ENCODE measurements around the gene CLEC1B.
"Not testable (repeated sequence)": the region's sequence is repeated elsewhere in the genome, so short reads cannot be mapped to it uniquely, and the experiment has no call there.

The CLEC1B gene

DNA sequence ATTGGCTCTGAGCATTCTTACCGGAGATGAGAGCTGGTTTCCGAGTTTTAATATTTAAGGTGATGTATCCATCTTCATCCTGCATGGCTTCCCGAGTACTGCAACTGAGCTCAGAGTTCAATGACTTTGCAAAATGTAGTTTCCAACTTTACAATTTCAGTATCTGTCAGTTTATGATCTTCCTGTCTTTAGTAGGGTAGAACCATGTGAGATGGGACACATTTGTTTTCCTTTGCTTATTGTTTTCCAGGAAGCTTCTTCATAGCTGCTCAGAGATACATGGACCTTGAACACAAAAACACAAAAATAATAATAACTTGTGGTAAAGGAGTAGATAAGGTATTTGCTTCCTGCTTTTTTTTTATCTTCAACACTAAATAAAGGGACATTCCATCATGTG is at the start of gene CLEC1B:
TSS of gene CLEC1B (minus strand) at position 106 of the 400 bp plus-strand sequence. CDS start at position 85, 21 bp downstream.
- Histone ChIP-seq H2AFZ (ENCODE audit: low read length, unreplicated experiment) (no peak within 1 kb of the TSS), H3K4me1 (ENCODE audit: control insufficient read depth, insufficient read depth, low read length, unreplicated experiment) (no peaks in the 10 kb centered on the region), H3K4me3 (ENCODE audit: low read depth, low read length) (no peak within 1 kb of the TSS), H3K27me3 (ENCODE audit: insufficient read depth, low read length) (peaks cover 58% of the 10 kb centered on the region), H3K27ac (ENCODE audit: low read depth, low read length) (no peak within 1 kb of the TSS), H3K36me3 (ENCODE audit: insufficient read depth, low read length) (no peaks in the 10 kb centered on the region), H3K79me2 (ENCODE audit: control insufficient read depth, insufficient read depth, low read length, unreplicated experiment) (no peaks in the 10 kb centered on the region)

DNA sequence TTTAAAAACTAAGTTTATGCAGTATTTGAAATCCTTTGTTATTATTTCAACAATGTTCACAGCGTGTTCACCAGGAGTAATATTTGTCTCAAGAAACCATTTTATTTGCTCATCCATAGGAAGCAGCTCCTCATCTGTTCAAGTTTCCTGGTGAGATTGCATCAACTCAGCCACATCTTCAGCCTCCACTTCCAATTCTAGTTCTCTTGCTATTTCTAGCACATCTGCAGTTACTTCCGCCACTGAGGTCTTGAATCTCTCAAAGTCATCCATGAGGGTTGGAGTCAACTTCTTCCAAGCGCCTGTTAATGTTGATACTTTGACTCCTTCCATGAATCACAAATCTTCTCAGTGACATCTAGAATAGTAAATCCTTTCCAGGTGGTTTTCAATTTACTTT is 49.6 kb upstream of the CLEC1B start:
- Histone ChIP-seq H3K79me2 (ENCODE audit: control insufficient read depth, insufficient read depth, low read length, unreplicated experiment) (no peaks in the 10 kb centered on the region), H3K27ac (ENCODE audit: low read depth, low read length) (no peak overlapping the region), H3K36me3 (ENCODE audit: insufficient read depth, low read length) (no peaks in the 10 kb centered on the region), H3K27me3 (ENCODE audit: insufficient read depth, low read length) (peaks cover 74% of the 10 kb centered on the region), H3K4me1 (ENCODE audit: control insufficient read depth, insufficient read depth, low read length, unreplicated experiment) (no peaks in the 10 kb centered on the region), H2AFZ (ENCODE audit: low read length, unreplicated experiment) (no peak overlapping the region), H3K4me3 (ENCODE audit: low read depth, low read length) (no peak overlapping the region)

DNA sequence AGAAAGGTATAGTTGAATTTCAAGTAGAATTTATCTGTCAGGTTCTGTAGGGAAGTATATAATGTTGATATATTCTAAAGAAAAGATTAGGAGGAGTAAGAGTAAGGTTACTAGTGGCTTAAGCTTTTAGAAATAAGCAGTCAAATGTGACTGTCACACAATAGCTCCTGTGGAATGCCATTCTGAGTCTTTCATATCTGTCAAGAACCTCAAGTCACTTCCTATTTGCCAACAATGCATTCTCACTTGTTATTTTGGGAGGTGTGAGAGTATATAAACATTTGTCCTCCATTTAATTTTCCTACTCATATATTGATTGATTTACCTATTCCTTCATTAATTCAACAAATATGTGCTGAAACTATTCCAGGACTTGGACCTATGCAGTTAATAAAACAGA is 43.2 kb upstream of the CLEC1B start:
- Histone ChIP-seq H3K4me1 (ENCODE audit: control insufficient read depth, insufficient read depth, low read length, unreplicated experiment) (no peaks in the 10 kb centered on the region), H3K4me3 (ENCODE audit: low read depth, low read length) (no peak overlapping the region), H3K79me2 (ENCODE audit: control insufficient read depth, insufficient read depth, low read length, unreplicated experiment) (no peaks in the 10 kb centered on the region), H3K27me3 (ENCODE audit: insufficient read depth, low read length) (peaks cover 58% of the 10 kb centered on the region), H3K36me3 (ENCODE audit: insufficient read depth, low read length) (no peaks in the 10 kb centered on the region), H2AFZ (ENCODE audit: low read length, unreplicated experiment) (no peak overlapping the region), H3K27ac (ENCODE audit: low read depth, low read length) (no peak overlapping the region)

DNA sequence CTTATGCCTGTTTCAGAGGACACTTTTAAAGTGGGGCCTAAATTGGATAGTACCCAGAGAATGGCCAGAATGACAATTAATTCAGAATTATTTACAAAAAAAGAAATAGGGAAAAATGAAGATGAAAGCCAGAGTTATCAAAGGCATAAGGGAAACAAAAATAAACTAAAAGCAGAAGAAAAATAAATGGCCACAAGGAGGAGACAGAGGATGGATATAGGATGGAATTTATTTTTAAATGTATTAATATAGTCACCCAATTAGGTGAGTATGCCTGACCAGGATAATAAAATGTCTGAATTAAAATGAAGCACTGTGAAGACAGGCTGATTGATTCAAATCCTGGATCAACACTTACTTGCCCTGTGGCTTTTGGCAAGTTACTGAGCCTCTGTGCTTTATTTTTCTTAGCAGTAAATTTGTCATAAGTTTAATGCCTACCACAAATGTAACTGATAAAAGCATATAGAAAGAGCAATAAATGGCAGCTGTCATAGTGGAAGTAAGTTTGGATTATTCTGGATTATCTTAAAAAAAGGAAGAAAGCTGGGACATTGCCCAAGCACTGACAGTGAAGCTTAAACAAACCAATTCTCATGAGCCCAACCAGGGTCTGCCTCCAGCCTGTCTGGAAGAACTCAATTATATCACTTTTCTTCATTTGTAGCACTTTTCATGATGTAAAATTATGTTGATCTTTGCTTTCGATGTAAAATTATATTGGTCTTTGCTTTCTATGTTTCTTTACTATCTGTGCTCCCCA is 35.0 kb upstream of the CLEC1B start:
- Histone ChIP-seq H3K79me2 (ENCODE audit: control insufficient read depth, insufficient read depth, low read length, unreplicated experiment) (no peaks in the 10 kb centered on the region), H3K27ac (ENCODE audit: low read depth, low read length) (no peak overlapping the region), H3K36me3 (ENCODE audit: insufficient read depth, low read length) (no peaks in the 10 kb centered on the region), H2AFZ (ENCODE audit: low read length, unreplicated experiment) (no peak overlapping the region), H3K4me3 (ENCODE audit: low read depth, low read length) (no peak overlapping the region), H3K4me1 (ENCODE audit: control insufficient read depth, insufficient read depth, low read length, unreplicated experiment) (peaks cover 12% of the 10 kb centered on the region), H3K27me3 (ENCODE audit: insufficient read depth, low read length) (no peaks in the 10 kb centered on the region)

DNA sequence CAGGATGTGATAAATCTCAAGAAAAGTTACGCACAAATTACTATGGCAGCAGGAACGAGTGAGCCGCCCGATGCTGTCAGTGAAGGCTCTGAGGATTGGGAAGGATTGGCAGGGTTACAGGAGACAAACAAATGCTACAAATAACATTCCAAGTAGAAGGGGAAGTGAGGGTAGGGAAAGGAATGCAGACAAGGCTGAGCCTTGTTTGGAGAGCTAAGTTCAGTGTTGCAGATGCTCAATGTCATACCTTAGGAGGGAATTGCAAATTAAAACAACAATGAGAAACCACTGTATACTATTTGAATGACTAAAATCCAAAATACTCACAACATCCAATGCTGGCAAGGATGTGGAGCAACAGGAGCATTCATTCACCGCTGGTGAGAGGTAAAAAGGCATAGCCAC is 32.9 kb upstream of the CLEC1B start:
- peak overlapping the region; percentile 51 for H2AFZ ChIP-seq (ENCODE audit: low read length, unreplicated experiment)
- H3K79me2 ChIP-seq (ENCODE audit: control insufficient read depth, insufficient read depth, low read length, unreplicated experiment), result no peaks in the 10 kb centered on the region
- H3K4me3 ChIP-seq (ENCODE audit: low read depth, low read length), result no peak overlapping the region
- no peaks in the 10 kb centered on the region for H3K27me3 ChIP-seq (ENCODE audit: insufficient read depth, low read length)
- H3K36me3 ChIP-seq (ENCODE audit: insufficient read depth, low read length), result no peaks in the 10 kb centered on the region
- H3K4me1 ChIP-seq (ENCODE audit: control insufficient read depth, insufficient read depth, low read length, unreplicated experiment), result peaks cover 24% of the 10 kb centered on the region
- H3K27ac ChIP-seq (ENCODE audit: low read depth, low read length), result peak overlapping the region; percentile 72

DNA sequence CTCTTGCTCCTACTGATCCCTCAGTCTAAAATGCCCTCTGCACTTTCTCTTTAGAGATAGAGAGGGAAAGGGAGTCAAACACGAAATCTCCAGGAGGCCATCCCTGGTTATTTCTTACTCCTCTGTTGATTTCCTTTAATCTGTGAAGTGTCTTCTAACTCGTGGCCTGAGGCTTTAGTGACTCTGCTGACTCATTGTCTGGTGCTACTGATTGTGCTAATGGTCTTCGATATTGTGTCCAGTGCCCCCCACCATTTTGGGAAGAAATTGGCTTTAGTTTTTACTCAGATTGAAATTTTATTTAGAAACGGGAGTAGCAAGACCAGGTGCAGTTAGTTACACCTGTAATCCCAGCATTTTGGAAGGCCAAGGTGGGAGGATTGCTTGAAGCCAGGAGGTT is 32.4 kb upstream of the CLEC1B start:
- Histone ChIP-seq H2AFZ (ENCODE audit: low read length, unreplicated experiment) (peak overlapping the region; percentile 51), H3K79me2 (ENCODE audit: control insufficient read depth, insufficient read depth, low read length, unreplicated experiment) (no peaks in the 10 kb centered on the region), H3K4me3 (ENCODE audit: low read depth, low read length) (no peak overlapping the region), H3K4me1 (ENCODE audit: control insufficient read depth, insufficient read depth, low read length, unreplicated experiment) (peaks cover 24% of the 10 kb centered on the region), H3K27ac (ENCODE audit: low read depth, low read length) (peak overlapping the region; percentile 72), H3K27me3 (ENCODE audit: insufficient read depth, low read length) (no peaks in the 10 kb centered on the region), H3K36me3 (ENCODE audit: insufficient read depth, low read length) (no peaks in the 10 kb centered on the region)

GRCh38 chr12:10030446-10030845 is 31.5 kb upstream of the CLEC1B start, which contains the start of gene CLEC9A:
TSS of gene CLEC9A (plus strand) at chr12:10030682. CDS start at chr12:10052688, 22,006 bp downstream.
- H3K79me2 ChIP-seq (ENCODE audit: control insufficient read depth, insufficient read depth, low read length, unreplicated experiment), result no peaks in the 10 kb centered on the region
- H3K4me1 ChIP-seq (ENCODE audit: control insufficient read depth, insufficient read depth, low read length, unreplicated experiment), result peaks cover 24% of the 10 kb centered on the region
- no peaks in the 10 kb centered on the region for H3K27me3 ChIP-seq (ENCODE audit: insufficient read depth, low read length)
- H2AFZ ChIP-seq (ENCODE audit: low read length, unreplicated experiment), result peak within 1 kb of the TSS; percentile 51
- no peaks in the 10 kb centered on the region for H3K36me3 ChIP-seq (ENCODE audit: insufficient read depth, low read length)
- no peak within 1 kb of the TSS for H3K4me3 ChIP-seq (ENCODE audit: low read depth, low read length)
- peak within 1 kb of the TSS; percentile 72 for H3K27ac ChIP-seq (ENCODE audit: low read depth, low read length)

GRCh38 chr12:10027721-10028120 is 28.8 kb upstream of the CLEC1B start:
- Histone ChIP-seq H2AFZ (ENCODE audit: low read length, unreplicated experiment) (peak overlapping the region; percentile 57), H3K36me3 (ENCODE audit: insufficient read depth, low read length) (no peaks in the 10 kb centered on the region), H3K27ac (ENCODE audit: low read depth, low read length) (peak overlapping the region; percentile 52), H3K4me1 (ENCODE audit: control insufficient read depth, insufficient read depth, low read length, unreplicated experiment) (peaks cover 24% of the 10 kb centered on the region), H3K4me3 (ENCODE audit: low read depth, low read length) (no peak overlapping the region), H3K79me2 (ENCODE audit: control insufficient read depth, insufficient read depth, low read length, unreplicated experiment) (no peaks in the 10 kb centered on the region), H3K27me3 (ENCODE audit: insufficient read depth, low read length) (no peaks in the 10 kb centered on the region)

- Histone ChIP-seq H3K27ac (ENCODE audit: low read depth, low read length) (peak overlapping the region; percentile 52), H3K79me2 (ENCODE audit: control insufficient read depth, insufficient read depth, low read length, unreplicated experiment) (no peaks in the 10 kb centered on the region), H3K4me3 (ENCODE audit: low read depth, low read length) (no peak overlapping the region), H3K4me1 (ENCODE audit: control insufficient read depth, insufficient read depth, low read length, unreplicated experiment) (peaks cover 24% of the 10 kb centered on the region), H2AFZ (ENCODE audit: low read length, unreplicated experiment) (peak overlapping the region; percentile 57), H3K27me3 (ENCODE audit: insufficient read depth, low read length) (no peaks in the 10 kb centered on the region), H3K36me3 (ENCODE audit: insufficient read depth, low read length) (no peaks in the 10 kb centered on the region)
These were observed 28.4 kb upstream of the CLEC1B start for GRCh38 chr12:10027311-10027710.

DNA sequence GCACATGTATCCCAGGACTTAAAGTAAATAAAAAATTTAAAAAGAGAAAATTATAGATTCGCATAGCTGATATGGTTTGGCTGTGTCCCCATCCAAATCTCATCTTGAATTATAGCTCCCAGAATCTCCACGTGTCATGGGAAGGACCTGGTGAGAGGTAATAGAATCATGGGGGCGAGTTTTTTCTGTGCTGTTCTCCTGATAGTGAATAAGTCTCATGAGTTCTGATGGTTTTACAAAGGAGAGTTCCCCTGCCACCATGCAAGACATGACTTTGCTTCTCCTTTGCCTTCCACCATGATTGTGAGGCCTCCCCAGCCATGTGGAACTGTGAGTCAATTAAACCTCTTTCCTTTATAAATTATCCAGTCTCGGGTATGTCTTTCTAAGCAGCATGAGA is 27.7 kb upstream of the CLEC1B start:
- peaks cover 19% of the 10 kb centered on the region for H3K4me1 ChIP-seq (ENCODE audit: control insufficient read depth, insufficient read depth, low read length, unreplicated experiment)
- not testable (repeated sequence) for H3K79me2 ChIP-seq (ENCODE audit: control insufficient read depth, insufficient read depth, low read length, unreplicated experiment); H2AFZ ChIP-seq (ENCODE audit: low read length, unreplicated experiment); H3K27ac ChIP-seq (ENCODE audit: low read depth, low read length); H3K4me3 ChIP-seq (ENCODE audit: low read depth, low read length); H3K36me3 ChIP-seq (ENCODE audit: insufficient read depth, low read length); H3K27me3 ChIP-seq (ENCODE audit: insufficient read depth, low read length)

DNA sequence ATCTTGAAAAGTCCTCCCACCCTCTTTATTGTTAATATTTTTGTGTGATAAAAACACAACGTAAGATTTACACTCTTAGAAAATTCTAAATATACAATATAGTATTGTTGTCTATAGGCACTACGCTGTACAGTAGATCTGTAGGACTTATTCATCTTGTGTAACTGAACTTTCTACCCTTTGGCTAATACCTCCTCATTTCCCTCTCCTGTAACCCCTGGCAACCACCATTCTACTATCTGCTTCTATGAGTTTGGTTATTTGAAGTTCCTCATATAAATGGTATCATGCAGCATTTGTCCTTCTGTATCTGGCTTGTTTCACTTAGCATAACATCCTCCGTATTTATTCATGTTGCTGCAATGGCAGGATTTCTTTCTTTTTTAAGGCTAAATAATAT is 26.3 kb upstream of the CLEC1B start:
- Histone ChIP-seq H3K27me3 (ENCODE audit: insufficient read depth, low read length) (no peaks in the 10 kb centered on the region), H3K4me3 (ENCODE audit: low read depth, low read length) (no peak overlapping the region), H3K4me1 (ENCODE audit: control insufficient read depth, insufficient read depth, low read length, unreplicated experiment) (peaks cover 12% of the 10 kb centered on the region), H2AFZ (ENCODE audit: low read length, unreplicated experiment) (no peak overlapping the region), H3K27ac (ENCODE audit: low read depth, low read length) (no peak overlapping the region), H3K79me2 (ENCODE audit: control insufficient read depth, insufficient read depth, low read length, unreplicated experiment) (no peaks in the 10 kb centered on the region), H3K36me3 (ENCODE audit: insufficient read depth, low read length) (no peaks in the 10 kb centered on the region)

All from ACC112 (cell line).